ENCODE results near the gene MTERF4.

MTERF4 gene

GRCh38 chr2:241049739-241050623 lies 52.1 kb downstream of the MTERF4 start:
- DNase-seq = no peak

GRCh38 chr2:241048949-241049343 lies 53.1 kb downstream of the MTERF4 start:
- no peak for DNase-seq

GRCh38 chr2:241048149-241048948 lies 53.7 kb downstream of the MTERF4 start:
- DNase-seq = no peak

- DNase-seq = no peak
These were observed 54.7 kb downstream of the MTERF4 start for GRCh38 chr2:241047253-241048010.
